OCI-LY3 (cell line): ENCODE results near the gene DYRK1A.

ENCODE experiments used
- EZH2phosphoT487 ChIP-seq: fragments of 200-600 bp; shearing (Covaris generic); IDR thresholded peaks from 2 replicates; pipeline ENCODE4 v1.6.1; 2018; ENCODE audit warnings: antibody characterized with exemption, mixed run types, low read depth
- TF ChIP-seq, protein P1 (sequence below): fragments of 200-600, 300-600 bp; sonication (generic); IDR thresholded peaks from 2 replicates; pipeline ENCODE4 v1.5.1; 2014; ENCODE audit warnings: antibody characterized with exemption, low read length, low read depth

GRCh38 chr21:37509802-37510393 lies 143.3 kb downstream of the DYRK1A start:
- TF ChIP-seq, protein P1, sequence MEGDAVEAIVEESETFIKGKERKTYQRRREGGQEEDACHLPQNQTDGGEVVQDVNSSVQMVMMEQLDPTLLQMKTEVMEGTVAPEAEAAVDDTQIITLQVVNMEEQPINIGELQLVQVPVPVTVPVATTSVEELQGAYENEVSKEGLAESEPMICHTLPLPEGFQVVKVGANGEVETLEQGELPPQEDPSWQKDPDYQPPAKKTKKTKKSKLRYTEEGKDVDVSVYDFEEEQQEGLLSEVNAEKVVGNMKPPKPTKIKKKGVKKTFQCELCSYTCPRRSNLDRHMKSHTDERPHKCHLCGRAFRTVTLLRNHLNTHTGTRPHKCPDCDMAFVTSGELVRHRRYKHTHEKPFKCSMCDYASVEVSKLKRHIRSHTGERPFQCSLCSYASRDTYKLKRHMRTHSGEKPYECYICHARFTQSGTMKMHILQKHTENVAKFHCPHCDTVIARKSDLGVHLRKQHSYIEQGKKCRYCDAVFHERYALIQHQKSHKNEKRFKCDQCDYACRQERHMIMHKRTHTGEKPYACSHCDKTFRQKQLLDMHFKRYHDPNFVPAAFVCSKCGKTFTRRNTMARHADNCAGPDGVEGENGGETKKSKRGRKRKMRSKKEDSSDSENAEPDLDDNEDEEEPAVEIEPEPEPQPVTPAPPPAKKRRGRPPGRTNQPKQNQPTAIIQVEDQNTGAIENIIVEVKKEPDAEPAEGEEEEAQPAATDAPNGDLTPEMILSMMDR, result no peak
- no peak for TF ChIP-seq EZH2phosphoT487
